ENCODE data around the gene SYT7. TPM values are rescaled to one million over a fixed set of nuclear protein-coding genes. Genes with fewer than 3 reads are reported as not detected.

Gene SYT7
- polyA plus RNA-seq, 1 donor (not counting 4 experiments of a cell fraction or from before 2014, with no cell fraction given), result 2.6 TPM

- Histone ChIP-seq H3K4me1 (ENCODE audit: control insufficient read depth, extremely low read depth, insufficient read depth, low read length) (no peaks in the 10 kb centered on the region), H3K4me2 (ENCODE audit: control insufficient read depth, extremely low read depth, insufficient read depth, low read depth, low read length) (no peak overlapping the region), H3K4me3 (ENCODE audit: control insufficient read depth in 2 of 3, extremely low read depth in 1 of 3, insufficient read depth in 2 of 3, low read depth in 1 of 3, low read length in 3 of 3) (no peak overlapping the region), H3K79me2 (ENCODE audit: control insufficient read depth, insufficient read depth, low read length) (no peaks in the 10 kb centered on the region), H3K36me3 (ENCODE audit: control insufficient read depth in 2 of 2, extremely low read depth in 1 of 2, insufficient read depth in 2 of 2, low read length in 2 of 2) (no peaks in the 10 kb centered on the region), H2AFZ (ENCODE audit: control insufficient read depth, low read length) (no peak overlapping the region), H3K9me1 (ENCODE audit: control insufficient read depth, extremely low read depth, insufficient read depth, low read length) (no peaks in the 10 kb centered on the region), H4K20me1 (ENCODE audit: control insufficient read depth, extremely low read depth, insufficient read depth, low read length) (no peaks in the 10 kb centered on the region), H3K27ac (ENCODE audit: control insufficient read depth, insufficient read depth, low read length) (no peak overlapping the region), H3K9me3 (ENCODE audit: control insufficient read depth, low read depth, low read length) (no peaks in the 10 kb centered on the region), H3K9ac (ENCODE audit: control insufficient read depth, extremely low read depth, insufficient read depth, low read length) (no peak overlapping the region), H3K27me3 (ENCODE audit: control insufficient read depth, extremely low read depth, insufficient read depth, low read length) (peaks cover 45% of the 10 kb centered on the region)
- DNase-seq (ENCODE audit: low read depth, low spot score) (no peak), FAIRE-seq (no peak)
- dilution Hi-C loops (cut with MboI; ENCODE audit: extremely low pct_ligation_motif_present, low sequenced_read_pairs), result no loop called here
- TF ChIP-seq CTCF (optimal IDR thresholded peaks at IDR 0.05 in 1 of 3, IDR thresholded peaks at IDR 0.05 in 1 of 3, conservative IDR thresholded peaks at IDR 0.05 in 1 of 3; ENCODE audit: extremely low read depth in 1 of 3, insufficient read depth in 2 of 3, low read length in 3 of 3), result no peak
- TF ChIP-seq EZH2 (IDR thresholded peaks at IDR 0.05; ENCODE audit: low read length), result no peak
These were observed 75.2 kb downstream of the SYT7 start for GRCh38 chr11:61505640-61506155.

- FAIRE-seq (no peak), DNase-seq (ENCODE audit: low read depth, low spot score) (no peak)
- Histone ChIP-seq H3K9ac (ENCODE audit: control insufficient read depth, extremely low read depth, insufficient read depth, low read length) (no peak overlapping the region), H3K79me2 (ENCODE audit: control insufficient read depth, insufficient read depth, low read length) (no peaks in the 10 kb centered on the region), H3K27ac (ENCODE audit: control insufficient read depth, insufficient read depth, low read length) (no peak overlapping the region), H3K4me3 (ENCODE audit: control insufficient read depth in 2 of 3, extremely low read depth in 1 of 3, insufficient read depth in 2 of 3, low read depth in 1 of 3, low read length in 3 of 3) (no peak overlapping the region), H3K36me3 (ENCODE audit: control insufficient read depth in 2 of 2, extremely low read depth in 1 of 2, insufficient read depth in 2 of 2, low read length in 2 of 2) (no peaks in the 10 kb centered on the region), H3K9me3 (ENCODE audit: control insufficient read depth, low read depth, low read length) (no peaks in the 10 kb centered on the region), H2AFZ (ENCODE audit: control insufficient read depth, low read length) (no peak overlapping the region), H3K4me1 (ENCODE audit: control insufficient read depth, extremely low read depth, insufficient read depth, low read length) (no peaks in the 10 kb centered on the region), H3K9me1 (ENCODE audit: control insufficient read depth, extremely low read depth, insufficient read depth, low read length) (no peaks in the 10 kb centered on the region), H3K4me2 (ENCODE audit: control insufficient read depth, extremely low read depth, insufficient read depth, low read depth, low read length) (no peak overlapping the region), H3K27me3 (ENCODE audit: control insufficient read depth, extremely low read depth, insufficient read depth, low read length) (peaks cover 39% of the 10 kb centered on the region), H4K20me1 (ENCODE audit: control insufficient read depth, extremely low read depth, insufficient read depth, low read length) (no peaks in the 10 kb centered on the region)
- dilution Hi-C loops (cut with MboI; ENCODE audit: extremely low pct_ligation_motif_present, low sequenced_read_pairs), result no loop called here
- TF ChIP-seq CTCF (optimal IDR thresholded peaks at IDR 0.05 in 1 of 3, IDR thresholded peaks at IDR 0.05 in 1 of 3, conservative IDR thresholded peaks at IDR 0.05 in 1 of 3; ENCODE audit: extremely low read depth in 1 of 3, insufficient read depth in 2 of 3, low read length in 3 of 3) (no peak), EZH2 (IDR thresholded peaks at IDR 0.05; ENCODE audit: low read length) (no peak)
These were observed 75.8 kb downstream of the SYT7 start for GRCh38 chr11:61505106-61505505.
